Natural killer cell treated with Interleukin-12 subunit alpha and Interleukin-12 subunit beta and Interleukin-15 and Interleukin-18, amount 100 ng/mL, for 72 hours (primary cell): ENCODE data around the gene TTYH1. TPM values are rescaled to one million over a fixed set of nuclear protein-coding genes. Genes with fewer than 3 reads are reported as not detected.
"Not testable (repeated sequence)": the region's sequence is repeated elsewhere in the genome, so short reads cannot be mapped to it uniquely, and the experiment has no call there.

Source experiments
- ATAC-seq, 2 donors: fragments of 150-1000 bp; cut with Tn5 transposase in 1 of 2; sonication (Bioruptor Pico), chemical (Tn5 transposase) in 1 of 2; 2 replicates each; pipeline ENCODE4 v1.10.0; 2021
- DNase-seq: peaks from one replicate; pipeline ENCODE4 v3.0.0; 2022; ENCODE audit warnings: low spot score
- H3K27ac Mint-ChIP-seq, 2 donors: 1 replicate in 1 of 2; 2 replicates in 1 of 2; pipeline ENCODE4 v1.8.0; 2022; ENCODE audit warnings: mixed read lengths in 2 of 2, mild to moderate bottlenecking in 1 of 2, moderate library complexity in 1 of 2
- H3K27me3 Mint-ChIP-seq, 2 donors: 1 replicate in 1 of 2; 2 replicates in 1 of 2; pipeline ENCODE4 v1.8.0; 2022; ENCODE audit warnings: mixed read lengths in 2 of 2
- H3K36me3 Mint-ChIP-seq: one replicate; pipeline ENCODE4 v1.8.0; 2022; ENCODE audit warnings: mixed read lengths
- H3K4me1 Mint-ChIP-seq, 2 donors: 1 replicate in 1 of 2; 2 replicates in 1 of 2; pipeline ENCODE4 v1.8.0; 2022; ENCODE audit warnings: low read depth in 2 of 2, mixed read lengths in 2 of 2, mild to moderate bottlenecking in 1 of 2
- H3K4me3 Mint-ChIP-seq: one replicate; pipeline ENCODE4 v1.8.0; 2022; ENCODE audit warnings: mixed read lengths
- H3K9me3 Mint-ChIP-seq: 2 replicates; pipeline ENCODE4 v1.8.0; 2022; ENCODE audit warnings: mixed read lengths
- total RNA-seq, 2 donors: library from RNA; stranded (reverse); gene quantifications; one replicate each; pipeline ENCODE4 v1.2.3, GENCODE V29; 2022

The TTYH1 gene
- total RNA-seq, 2 donors from 2014 or later: 0.31 to 0.73 TPM

DNA sequence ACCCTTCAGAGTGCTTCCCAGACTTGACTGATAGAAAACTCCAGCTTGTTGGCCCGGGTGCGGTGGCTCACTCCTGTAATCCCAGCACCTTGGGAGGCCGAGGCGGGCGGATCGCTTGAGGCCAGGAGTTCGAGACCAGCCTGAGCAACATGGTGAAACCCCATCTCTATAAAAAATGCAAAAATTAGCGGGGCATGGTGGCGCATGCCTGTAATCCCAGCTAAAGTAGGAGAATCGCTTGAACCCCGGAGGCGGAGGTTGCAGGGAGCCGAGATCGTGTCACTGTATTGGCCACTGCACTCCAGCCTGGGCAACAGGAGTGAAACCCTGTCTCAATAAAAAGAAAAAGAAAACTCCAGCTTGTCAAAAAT is 50.8 kb downstream of the TTYH1 start:
- peaks cover 25 to 34% of the 10 kb centered on the region in 2 donors for H3K4me1 Mint-ChIP-seq
- peak overlapping the region; percentile 63 for H3K4me3 Mint-ChIP-seq
- not testable (repeated sequence) for ATAC-seq, H3K36me3 Mint-ChIP-seq, DNase-seq, H3K9me3 Mint-ChIP-seq
- peaks cover 16 to 26% of the 10 kb centered on the region in 2 donors for H3K27me3 Mint-ChIP-seq
- peak overlapping the region in 1 of 2 donors; percentile 50 for H3K27ac Mint-ChIP-seq

GRCh38 chr19:54469496-54469934 is 54.3 kb downstream of the TTYH1 start:
- Mint-ChIP-seq H3K4me3 (no peak overlapping the region), H3K27ac (peak overlapping the region in 1 of 2 donors; percentile 57), H3K27me3 (peaks cover 26 to 36% of the 10 kb centered on the region in 2 donors), H3K4me1 (peaks cover 17 to 19% of the 10 kb centered on the region in 2 donors), H3K9me3 (no peaks in the 10 kb centered on the region), H3K36me3 (no peaks in the 10 kb centered on the region)
- DNase-seq (peak; percentile 45), ATAC-seq (no peak)

DNA sequence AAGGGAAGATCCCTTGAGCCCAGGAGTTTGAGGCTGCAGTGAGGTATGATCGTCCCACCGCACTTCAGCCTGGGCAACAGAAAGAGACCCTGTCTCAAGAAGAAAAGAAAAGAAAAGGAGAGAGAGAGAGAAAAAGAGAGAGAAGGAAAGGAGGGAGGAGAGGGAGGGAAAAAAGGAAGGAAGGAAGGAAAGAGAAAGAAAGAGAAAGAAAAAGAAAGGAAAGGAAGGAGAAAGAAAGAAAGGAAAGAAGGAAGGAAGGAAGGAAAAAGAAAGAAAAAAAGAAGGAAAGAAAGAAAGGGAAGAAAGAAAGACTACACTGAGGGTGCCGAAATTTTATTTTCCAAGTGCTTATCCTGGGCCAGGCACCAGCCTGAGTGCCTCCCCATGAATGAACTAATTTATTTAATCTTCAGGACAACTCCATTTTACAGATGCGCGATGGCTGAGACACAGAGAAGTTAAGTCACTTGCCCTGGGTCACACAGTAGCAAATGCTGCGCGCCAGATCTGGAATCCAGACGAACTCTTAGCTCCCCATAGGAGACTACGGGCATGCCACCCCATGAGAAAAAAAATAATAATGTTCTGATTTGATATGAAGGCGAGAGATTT is 55.1 kb downstream of the TTYH1 start:
- Mint-ChIP-seq H3K27ac (peak overlapping the region in 1 of 2 donors; percentile 58), H3K4me1 (peaks cover 14% of the 10 kb centered on the region in 2 donors), H3K36me3 (no peaks in the 10 kb centered on the region), H3K4me3 (peak overlapping the region; percentile 33), H3K9me3 (no peaks in the 10 kb centered on the region), H3K27me3 (peaks cover 30 to 36% of the 10 kb centered on the region in 2 donors)
- DNase-seq (peak; percentile 23), ATAC-seq (no peak)

- Mint-ChIP-seq H3K9me3 (no peaks in the 10 kb centered on the region), H3K4me3 (peak overlapping the region; percentile 33), H3K36me3 (no peaks in the 10 kb centered on the region), H3K27me3 (peaks cover 30 to 36% of the 10 kb centered on the region in 2 donors), H3K4me1 (peaks cover 10 to 14% of the 10 kb centered on the region in 2 donors), H3K27ac (peak overlapping the region in 1 of 2 donors; percentile 58)
- peak; percentile 60 for DNase-seq
- ATAC-seq: peak; percentile 62 to 72
Observed at GRCh38 chr19:54470991-54471782, 55.9 kb downstream of the TTYH1 start.

DNA sequence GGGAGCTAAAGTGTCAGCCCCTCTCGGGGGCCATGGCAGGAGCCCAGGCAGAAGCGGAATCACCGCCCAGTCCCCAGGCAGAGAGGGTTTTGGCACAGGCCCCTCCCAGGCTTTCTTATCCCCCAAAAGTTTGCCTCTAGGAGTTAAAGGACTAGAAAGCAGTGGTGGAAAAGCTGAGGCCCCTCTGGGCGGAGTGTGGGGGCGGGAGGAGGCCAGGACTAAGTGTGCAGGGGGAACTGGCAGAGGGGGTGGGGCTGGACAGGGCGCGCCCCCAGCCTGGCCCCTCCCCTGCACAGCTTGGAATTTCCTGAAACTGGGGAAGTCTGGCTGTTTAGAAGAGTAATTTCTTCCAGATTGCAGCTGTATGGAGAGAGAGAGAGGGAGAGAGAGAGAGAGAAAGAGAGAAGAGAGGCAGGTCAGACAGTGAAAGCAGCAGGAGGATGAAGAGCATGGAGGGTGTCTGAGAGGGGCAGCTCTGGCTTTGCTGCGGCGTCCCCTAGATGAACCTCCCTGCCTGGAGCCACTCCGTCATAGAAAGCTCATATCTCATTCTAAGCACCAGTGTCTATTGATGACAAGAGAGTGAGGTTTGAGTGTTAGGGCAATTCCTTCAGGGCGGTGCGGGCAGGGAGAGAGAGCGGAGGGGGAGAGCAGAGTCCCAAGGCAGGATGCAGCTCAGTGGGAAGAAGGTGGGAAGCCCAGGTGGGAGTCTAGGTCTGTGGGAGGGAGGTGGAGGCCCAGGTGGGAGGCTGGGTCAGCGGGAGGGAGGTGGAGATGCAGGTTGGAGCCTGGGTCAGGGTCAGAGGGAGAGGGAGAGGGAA is 58.0 kb downstream of the TTYH1 start, which contains the start of gene CDC42EP5:
CDC42EP5 (minus strand) TSS at position 226 of the 821 bp plus-strand sequence. CDS start 7,749 bp downstream, outside the sequence.
- peak; percentile 37 to 73 for ATAC-seq
- Mint-ChIP-seq H3K9me3 (no peaks in the 10 kb centered on the region), H3K4me1 (peaks cover 10 to 19% of the 10 kb centered on the region in 2 donors), H3K27ac (no peak within 1 kb of the TSS), H3K27me3 (peaks cover 42 to 43% of the 10 kb centered on the region in 2 donors), H3K36me3 (no peaks in the 10 kb centered on the region), H3K4me3 (no peak within 1 kb of the TSS)
- peak; percentile 39 for DNase-seq

- no peak for ATAC-seq
- H3K9me3 Mint-ChIP-seq: no peaks in the 10 kb centered on the region
- peak; percentile 49 for DNase-seq
- H3K4me3 Mint-ChIP-seq: no peak overlapping the region
- peaks cover 43 to 46% of the 10 kb centered on the region in 2 donors for H3K27me3 Mint-ChIP-seq
- peaks cover 14 to 22% of the 10 kb centered on the region in 2 donors for H3K4me1 Mint-ChIP-seq
- H3K27ac Mint-ChIP-seq: no peak overlapping the region
- no peaks in the 10 kb centered on the region for H3K36me3 Mint-ChIP-seq
Observed at GRCh38 chr19:54473892-54474372, 58.7 kb downstream of the TTYH1 start.

- DNase-seq (no peak), ATAC-seq (no peak)
- Mint-ChIP-seq H3K27me3 (peaks cover 27 to 38% of the 10 kb centered on the region in 2 donors), H3K27ac (no peak overlapping the region), H3K4me1 (peaks cover 22 to 29% of the 10 kb centered on the region in 2 donors), H3K36me3 (no peaks in the 10 kb centered on the region), H3K4me3 (no peak overlapping the region), H3K9me3 (no peaks in the 10 kb centered on the region)
Observed at GRCh38 chr19:54475706-54476105, 60.4 kb downstream of the TTYH1 start.

- no peaks in the 10 kb centered on the region for H3K9me3 Mint-ChIP-seq
- no peak for DNase-seq
- H3K27me3 Mint-ChIP-seq: peaks cover 24 to 42% of the 10 kb centered on the region in 2 donors
- H3K36me3 Mint-ChIP-seq: no peaks in the 10 kb centered on the region
- no peak overlapping the region for H3K4me3 Mint-ChIP-seq
- peaks cover 35 to 38% of the 10 kb centered on the region in 2 donors for H3K4me1 Mint-ChIP-seq
- peak overlapping the region in 1 of 2 donors; percentile 59 for H3K27ac Mint-ChIP-seq
- ATAC-seq: no peak
Observed at GRCh38 chr19:54477650-54478049, 62.4 kb downstream of the TTYH1 start.

DNA sequence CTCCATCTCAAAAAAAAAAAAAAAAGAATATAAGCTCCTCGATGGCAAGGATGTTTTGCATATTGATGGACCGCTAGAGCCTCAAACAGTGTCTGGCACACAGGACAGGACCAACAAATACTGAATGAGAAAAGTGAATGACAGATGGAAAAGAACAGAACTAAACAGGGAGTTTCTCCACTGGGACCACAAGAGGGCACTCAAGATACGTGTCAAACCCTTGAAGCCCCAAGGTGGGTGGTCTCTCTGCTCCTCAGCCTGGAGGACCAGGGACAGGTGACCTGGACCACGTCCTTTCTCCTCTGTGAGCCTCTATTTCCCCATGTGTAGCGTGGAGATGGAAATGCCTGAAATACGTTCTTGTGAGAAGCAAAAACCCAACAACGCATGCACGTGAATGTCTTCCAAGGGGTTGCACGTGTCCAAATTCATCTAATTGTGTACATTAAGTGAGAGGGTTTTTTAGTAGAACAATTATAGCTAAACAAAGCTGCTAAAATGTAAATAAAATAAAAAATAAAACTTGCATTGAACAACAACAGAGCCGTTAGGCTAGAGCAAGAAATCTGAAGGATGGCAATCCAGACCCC is 63.5 kb downstream of the TTYH1 start:
- no peak for DNase-seq
- peaks cover 39 to 42% of the 10 kb centered on the region in 2 donors for H3K4me1 Mint-ChIP-seq
- H3K4me3 Mint-ChIP-seq: no peak overlapping the region
- H3K9me3 Mint-ChIP-seq: no peaks in the 10 kb centered on the region
- H3K27me3 Mint-ChIP-seq: peaks cover 16 to 38% of the 10 kb centered on the region in 2 donors
- peak overlapping the region in 1 of 2 donors; percentile 54 for H3K27ac Mint-ChIP-seq
- H3K36me3 Mint-ChIP-seq: no peaks in the 10 kb centered on the region
- ATAC-seq: peak; percentile 52 to 64

DNA sequence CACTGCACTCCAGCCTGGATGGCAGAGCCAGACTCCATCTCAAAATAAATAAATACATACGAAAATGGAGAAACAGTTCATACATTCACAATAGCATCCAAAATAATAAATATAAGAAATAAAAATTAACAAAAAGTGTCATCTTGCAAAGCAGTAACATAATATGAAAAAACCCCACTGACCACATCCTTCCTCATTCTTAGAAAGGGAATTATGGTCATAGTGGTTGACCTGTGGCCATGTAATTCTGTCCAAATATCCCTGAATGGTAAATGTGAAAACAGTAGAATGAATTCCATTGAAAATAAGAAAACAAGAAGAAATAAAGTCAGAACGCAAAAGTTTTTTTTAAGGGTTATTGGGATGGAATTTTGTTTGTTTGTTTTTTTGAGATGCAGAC is 64.8 kb downstream of the TTYH1 start:
- Mint-ChIP-seq H3K4me1 (peaks cover 47 to 51% of the 10 kb centered on the region in 2 donors), H3K4me3 (peak overlapping the region; percentile 37), H3K27me3 (peaks cover 23 to 38% of the 10 kb centered on the region in 2 donors), H3K27ac (peak overlapping the region; percentile 25 to 54), H3K36me3 (no peaks in the 10 kb centered on the region), H3K9me3 (no peaks in the 10 kb centered on the region)
- ATAC-seq: no peak
- DNase-seq: no peak

GRCh38 chr19:54481326-54481930 is 66.2 kb downstream of the TTYH1 start:
- H3K27me3 Mint-ChIP-seq: peaks cover 22 to 45% of the 10 kb centered on the region in 2 donors
- H3K27ac Mint-ChIP-seq: peak overlapping the region in 1 of 2 donors; percentile 10
- ATAC-seq (peak; percentile 57 to 77), DNase-seq (no peak)
- peak overlapping the region; percentile 51 for H3K4me3 Mint-ChIP-seq
- H3K9me3 Mint-ChIP-seq: no peaks in the 10 kb centered on the region
- no peaks in the 10 kb centered on the region for H3K36me3 Mint-ChIP-seq
- H3K4me1 Mint-ChIP-seq: peaks cover 54 to 58% of the 10 kb centered on the region in 2 donors

GRCh38 chr19:54482889-54483288 is 67.6 kb downstream of the TTYH1 start:
- peak overlapping the region; percentile 69 for H3K4me3 Mint-ChIP-seq
- ATAC-seq (peak; percentile 58 to 63), DNase-seq (no peak)
- peaks cover 17 to 36% of the 10 kb centered on the region in 2 donors for H3K27me3 Mint-ChIP-seq
- H3K36me3 Mint-ChIP-seq: no peaks in the 10 kb centered on the region
- H3K4me1 Mint-ChIP-seq: peaks cover 50 to 58% of the 10 kb centered on the region in 2 donors
- peak overlapping the region; percentile 43 to 73 for H3K27ac Mint-ChIP-seq
- no peaks in the 10 kb centered on the region for H3K9me3 Mint-ChIP-seq
